Keratinocyte (primary cell): ENCODE measurements around the gene KRTAP4-3.
"Not testable (repeated sequence)": the region's sequence is repeated elsewhere in the genome, so short reads cannot be mapped to it uniquely, and the experiment has no call there.

Experiments
- EZH2 ChIP-seq: IDR thresholded peaks from one replicate; pipeline ENCODE4 v1.6.1; 2012; ENCODE audit warnings: inconsistent platforms, mild to moderate bottlenecking, low read length, moderate library complexity
- TF ChIP-seq, protein P1 (sequence below), 3 experiments: IDR thresholded peaks in 1 of 3; conservative IDR thresholded peaks in 1 of 3; optimal IDR thresholded peaks in 1 of 3; 2 replicates in 2 of 3; 3 replicates in 1 of 3; pipeline versions ENCODE3 to v1.5.1; 2011; ENCODE audit warnings: low read length in 3 of 3, mild to moderate bottlenecking in 3 of 3, moderate library complexity in 2 of 3, control low read depth in 1 of 3, inconsistent platforms in 1 of 3; ENCODE audit not compliant: insufficient read depth in 2 of 3; ENCODE audit errors: extremely low read depth in 1 of 3

DNA sequence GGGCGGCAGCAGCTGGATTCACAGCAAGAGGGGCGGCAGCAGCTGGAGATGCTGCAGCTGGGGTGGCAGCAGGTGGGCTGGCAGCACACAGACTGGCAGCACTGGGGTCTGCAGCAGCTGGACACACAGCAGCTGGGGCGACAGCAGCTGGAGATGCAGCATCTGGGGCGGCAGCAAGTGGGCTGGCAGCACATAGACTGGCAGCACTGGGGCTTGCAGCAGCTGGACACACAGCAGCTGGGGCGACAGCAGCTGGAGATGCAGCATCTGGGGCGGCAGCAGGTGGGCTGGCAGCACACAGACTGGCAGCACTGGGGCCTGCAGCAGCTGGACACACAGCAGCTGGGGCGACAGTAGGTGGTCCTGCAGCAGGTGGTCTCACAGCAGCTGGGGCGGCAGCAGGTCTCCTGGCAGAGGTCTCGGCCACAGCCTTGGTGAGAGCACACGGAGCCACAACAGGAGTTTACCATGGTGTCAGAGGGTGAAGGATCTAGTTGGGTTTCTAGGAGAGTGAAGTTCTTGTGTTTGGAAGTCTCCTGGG is 50.1 kb downstream of the KRTAP4-3 start, which contains the start of gene KRTAP4-11:
- TF ChIP-seq, protein P1, sequence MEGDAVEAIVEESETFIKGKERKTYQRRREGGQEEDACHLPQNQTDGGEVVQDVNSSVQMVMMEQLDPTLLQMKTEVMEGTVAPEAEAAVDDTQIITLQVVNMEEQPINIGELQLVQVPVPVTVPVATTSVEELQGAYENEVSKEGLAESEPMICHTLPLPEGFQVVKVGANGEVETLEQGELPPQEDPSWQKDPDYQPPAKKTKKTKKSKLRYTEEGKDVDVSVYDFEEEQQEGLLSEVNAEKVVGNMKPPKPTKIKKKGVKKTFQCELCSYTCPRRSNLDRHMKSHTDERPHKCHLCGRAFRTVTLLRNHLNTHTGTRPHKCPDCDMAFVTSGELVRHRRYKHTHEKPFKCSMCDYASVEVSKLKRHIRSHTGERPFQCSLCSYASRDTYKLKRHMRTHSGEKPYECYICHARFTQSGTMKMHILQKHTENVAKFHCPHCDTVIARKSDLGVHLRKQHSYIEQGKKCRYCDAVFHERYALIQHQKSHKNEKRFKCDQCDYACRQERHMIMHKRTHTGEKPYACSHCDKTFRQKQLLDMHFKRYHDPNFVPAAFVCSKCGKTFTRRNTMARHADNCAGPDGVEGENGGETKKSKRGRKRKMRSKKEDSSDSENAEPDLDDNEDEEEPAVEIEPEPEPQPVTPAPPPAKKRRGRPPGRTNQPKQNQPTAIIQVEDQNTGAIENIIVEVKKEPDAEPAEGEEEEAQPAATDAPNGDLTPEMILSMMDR (optimal IDR thresholded peaks at IDR 0.05 in 1 of 3, IDR thresholded peaks at IDR 0.05 in 1 of 3, conservative IDR thresholded peaks at IDR 0.05 in 1 of 3; ENCODE audit: extremely low read depth in 1 of 3, insufficient read depth in 2 of 3, low read length in 3 of 3): not testable (repeated sequence)
- TF ChIP-seq EZH2: not testable (repeated sequence)
